Activated CD8-positive, alpha-beta T cell treated with anti-CD3 and anti-CD28 coated beads for 36 hours (primary cell): ENCODE data around the gene SMOC2. TPM values are rescaled to one million over a fixed set of nuclear protein-coding genes. Genes with fewer than 3 reads are reported as not detected.

Experiments used
- ATAC-seq: fragments of 200-7000 bp; cut with Tn5 transposase; one replicate; pipeline ENCODE4 v1.10.0; 2021; ENCODE audit warnings: mild to moderate bottlenecking, moderate library complexity
- CTCF ChIA-PET: fragments of 350-600 bp; sonication (Branson Sonifier 250); formaldehyde crosslinking; loops from one replicate; lab custom pipeline; 2021; ENCODE audit warnings: antibody characterized with exemption; lab: Charles Lee
- POLR2A ChIA-PET: fragments of 350-600 bp; sonication (Branson Sonifier 250); formaldehyde crosslinking; loops from one replicate; lab custom pipeline; 2021; ENCODE audit warnings: antibody characterized with exemption; lab: Charles Lee
- DNase-seq: peaks from one replicate; pipeline ENCODE4 v3.0.0-alpha.2; 2020
- H3K27ac Mint-ChIP-seq: one replicate; pipeline ENCODE4 v1.8.0; 2021; ENCODE audit warnings: mild to moderate bottlenecking, mixed read lengths
- H3K27me3 Mint-ChIP-seq: one replicate; pipeline ENCODE4 v1.8.0; 2021; ENCODE audit warnings: mixed read lengths
- H3K36me3 Mint-ChIP-seq: one replicate; pipeline ENCODE4 v1.8.0; 2021; ENCODE audit warnings: low read depth, mixed read lengths
- H3K4me1 Mint-ChIP-seq: one replicate; pipeline ENCODE4 v1.8.0; 2021; ENCODE audit warnings: low read depth, mixed read lengths
- H3K4me3 Mint-ChIP-seq: one replicate; pipeline ENCODE4 v1.8.0; 2021; ENCODE audit warnings: mild to moderate bottlenecking, moderate library complexity, mixed read lengths
- H3K9me3 Mint-ChIP-seq: one replicate; pipeline ENCODE4 v1.8.0; 2021; ENCODE audit warnings: mixed read lengths
- CTCF ChIP-seq: fragments of 200-600 bp; IDR thresholded peaks from one replicate; pipeline ENCODE4 v1.8.0; 2022; ENCODE audit warnings: antibody characterized with exemption, mild to moderate bottlenecking
- intact Hi-C: fragments of 100-400 bp; cut with micrococcal nuclease; formaldehyde crosslinking; loops from one replicate; pipeline ENCODE4 v1.10.0; 2022
- total RNA-seq, 2 experiments: library from RNA; stranded (reverse); gene quantifications; one replicate each; pipeline ENCODE4 v1.2.3, GENCODE V29; 2021

The SMOC2 gene
- total RNA-seq, 2 experiments from 2014 or later, result not detected

GRCh38 chr6:168658059-168658458 is 217.1 kb downstream of the SMOC2 start:
- ChIA-PET POLR2A (no interaction called here), CTCF (no interaction called here)
- H3K4me3 Mint-ChIP-seq, result no peak overlapping the region
- peaks cover 2% of the 10 kb centered on the region for H3K9me3 Mint-ChIP-seq
- ATAC-seq, result no peak
- DNase-seq, result no peak
- peaks cover 4% of the 10 kb centered on the region for H3K27me3 Mint-ChIP-seq
- no peak overlapping the region for H3K27ac Mint-ChIP-seq
- no peaks in the 10 kb centered on the region for H3K36me3 Mint-ChIP-seq
- H3K4me1 Mint-ChIP-seq, result no peaks in the 10 kb centered on the region
- intact Hi-C loops, result no loop called here
- TF ChIP-seq CTCF, result no peak

GRCh38 chr6:168660400-168660945 is 219.5 kb downstream of the SMOC2 start:
- Mint-ChIP-seq H3K27me3 (peaks cover 4% of the 10 kb centered on the region), H3K36me3 (no peaks in the 10 kb centered on the region), H3K4me3 (no peak overlapping the region), H3K4me1 (no peaks in the 10 kb centered on the region), H3K27ac (no peak overlapping the region), H3K9me3 (peaks cover 2% of the 10 kb centered on the region)
- no peak for ATAC-seq
- TF ChIP-seq CTCF, result no peak
- POLR2A ChIA-PET, result no interaction called here
- CTCF ChIA-PET, result no interaction called here
- no peak for DNase-seq
- intact Hi-C loops, result no loop called here

- no peak for TF ChIP-seq CTCF
- POLR2A ChIA-PET, result no interaction called here
- H3K36me3 Mint-ChIP-seq, result no peaks in the 10 kb centered on the region
- ATAC-seq, result no peak
- H3K9me3 Mint-ChIP-seq, result peaks cover 2% of the 10 kb centered on the region
- no peak for DNase-seq
- no peak overlapping the region for H3K27ac Mint-ChIP-seq
- CTCF ChIA-PET, result no interaction called here
- peaks cover 4% of the 10 kb centered on the region for H3K27me3 Mint-ChIP-seq
- H3K4me3 Mint-ChIP-seq, result no peak overlapping the region
- H3K4me1 Mint-ChIP-seq, result no peaks in the 10 kb centered on the region
- intact Hi-C loops, result no loop called here
Measured at GRCh38 chr6:168662301-168662936, 221.4 kb downstream of the SMOC2 start.

- intact Hi-C loops, result no loop called here
- ATAC-seq (no peak), DNase-seq (no peak)
- Mint-ChIP-seq H3K36me3 (no peaks in the 10 kb centered on the region), H3K4me1 (no peaks in the 10 kb centered on the region), H3K27me3 (peaks cover 4% of the 10 kb centered on the region), H3K9me3 (peaks cover 2% of the 10 kb centered on the region), H3K27ac (no peak overlapping the region), H3K4me3 (no peak overlapping the region)
- POLR2A ChIA-PET, result no interaction called here
- no peak for TF ChIP-seq CTCF
- CTCF ChIA-PET, result no interaction called here
Measured at GRCh38 chr6:168663041-168663440, 222.1 kb downstream of the SMOC2 start.

GRCh38 chr6:168664956-168665355 is 224.0 kb downstream of the SMOC2 start:
- peaks cover 4% of the 10 kb centered on the region for H3K27me3 Mint-ChIP-seq
- H3K4me3 Mint-ChIP-seq, result no peak overlapping the region

More at GRCh38 chr6:168664956-168665355, 224.0 kb downstream of the SMOC2 start:
- ATAC-seq (no peak), DNase-seq (no peak)
- intact Hi-C loops, result no loop called here
- no peak for TF ChIP-seq CTCF
- Mint-ChIP-seq H3K9me3 (no peaks in the 10 kb centered on the region), H3K36me3 (no peaks in the 10 kb centered on the region), H3K4me1 (no peaks in the 10 kb centered on the region), H3K27ac (no peak overlapping the region)
- ChIA-PET CTCF (no interaction called here), POLR2A (no interaction called here)
